H9 (cell line): Measurements from ENCODE around the gene ST6GALNAC3. TPM values are rescaled to one million over a fixed set of nuclear protein-coding genes. Genes with fewer than 3 reads are reported as not detected.

ENCODE experiments used
- DNase-seq: peaks from one replicate; pipeline ENCODE4 v3.0.0-alpha.2; 2017
- H2AFZ ChIP-seq: one replicate; pipeline ENCODE4 v1.6.1; 2013; ENCODE audit warnings: mild to moderate bottlenecking, low read length, control low read depth, moderate library complexity
- H2AK5ac ChIP-seq: 2 replicates; pipeline ENCODE4 v1.6.1; 2013; ENCODE audit warnings: low read length, control low read depth, mixed read lengths; ENCODE audit not compliant: insufficient read length
- H2BK120ac ChIP-seq: one replicate; pipeline ENCODE4 v1.6.1; 2013; ENCODE audit warnings: low read depth, mild to moderate bottlenecking, low read length, control low read depth, inconsistent platforms; ENCODE audit not compliant: poor library complexity, severe bottlenecking
- H2BK12ac ChIP-seq: 2 replicates; pipeline ENCODE4 v1.6.1; 2013; ENCODE audit warnings: low read length, control low read depth, mixed read lengths, low read depth; ENCODE audit not compliant: insufficient read length
- H2BK15ac ChIP-seq: 2 replicates; pipeline ENCODE4 v1.6.1; 2013; ENCODE audit warnings: low read depth, low read length, control low read depth
- H2BK20ac ChIP-seq: one replicate; pipeline ENCODE4 v1.6.1; 2013; ENCODE audit warnings: low read depth, mild to moderate bottlenecking, low read length, control low read depth, inconsistent platforms; ENCODE audit not compliant: poor library complexity, severe bottlenecking
- H2BK5ac ChIP-seq: 2 replicates; pipeline ENCODE4 v1.6.1; 2013; ENCODE audit warnings: low read length, control low read depth, mixed read lengths; ENCODE audit not compliant: insufficient read length
- H3K14ac ChIP-seq: 2 replicates; pipeline ENCODE4 v1.6.1; 2013; ENCODE audit warnings: low read length, control low read depth; ENCODE audit not compliant: insufficient read depth
- H3K18ac ChIP-seq: 2 replicates; pipeline ENCODE4 v1.6.1; 2013; ENCODE audit warnings: low read depth, mild to moderate bottlenecking, mixed read lengths, low read length, control low read depth; ENCODE audit not compliant: insufficient read length
- H3K23ac ChIP-seq: 2 replicates; pipeline ENCODE4 v1.6.1; 2013; ENCODE audit warnings: low read length, control low read depth, mixed read lengths, low read depth; ENCODE audit not compliant: insufficient read length
- H3K23me2 ChIP-seq: 2 replicates; pipeline ENCODE4 v1.6.1; 2013; ENCODE audit warnings: low read depth, mild to moderate bottlenecking, mixed read lengths, low read length, control low read depth; ENCODE audit not compliant: insufficient read length, poor library complexity, severe bottlenecking
- H3K27ac ChIP-seq: 2 replicates; pipeline ENCODE4 v1.5.1; 2013; ENCODE audit warnings: low read length, control low read depth, mixed read lengths, low read depth; ENCODE audit not compliant: insufficient read length
- H3K27me3 ChIP-seq: 2 replicates; pipeline ENCODE4 v1.6.1; 2013; ENCODE audit warnings: low read length, control low read depth, inconsistent platforms; ENCODE audit not compliant: insufficient read depth
- H3K4ac ChIP-seq: 2 replicates; pipeline ENCODE4 v1.6.1; 2013; ENCODE audit warnings: low read depth, mild to moderate bottlenecking, control low read depth, inconsistent platforms, low read length, moderate library complexity
- H3K4me1 ChIP-seq: 2 replicates; pipeline ENCODE4 v1.6.1; 2013; ENCODE audit warnings: low read length, control low read depth, inconsistent platforms; ENCODE audit not compliant: insufficient read depth
- H3K4me2 ChIP-seq: 2 replicates; pipeline ENCODE4 v1.6.1; 2013; ENCODE audit warnings: low read length, control low read depth, mixed read lengths; ENCODE audit not compliant: insufficient read length, insufficient read depth
- H3K56ac ChIP-seq: 2 replicates; pipeline ENCODE4 v1.6.1; 2013; ENCODE audit warnings: low read depth, mild to moderate bottlenecking, mixed read lengths, low read length, control low read depth; ENCODE audit not compliant: insufficient read length
- H3K79me1 ChIP-seq: 2 replicates; pipeline ENCODE4 v1.6.1; 2013; ENCODE audit warnings: low read depth, mild to moderate bottlenecking, moderate library complexity, low read length, control low read depth, inconsistent platforms; ENCODE audit not compliant: insufficient read depth, poor library complexity, severe bottlenecking
- H3K79me2 ChIP-seq: 2 replicates; pipeline ENCODE4 v1.6.1; 2013; ENCODE audit warnings: low read length, control low read depth, inconsistent platforms; ENCODE audit not compliant: insufficient read depth
- H3K9ac ChIP-seq: 2 replicates; pipeline ENCODE4 v1.6.1; 2013; ENCODE audit warnings: low read length, control low read depth, mixed read lengths; ENCODE audit not compliant: insufficient read length; ENCODE audit errors: extremely low read depth
- H3K9me3 ChIP-seq: one replicate; pipeline ENCODE4 v1.6.1; 2013; ENCODE audit warnings: low read depth, low read length, inconsistent platforms; ENCODE audit not compliant: control insufficient read depth
- H3T11ph ChIP-seq: one replicate; pipeline ENCODE4 v1.6.1; 2013; ENCODE audit warnings: mild to moderate bottlenecking, low read length, control low read depth, inconsistent platforms
- H4K20me1 ChIP-seq: one replicate; pipeline ENCODE4 v1.6.1; 2013; ENCODE audit not compliant: control insufficient read depth, insufficient read length, insufficient read depth
- H4K5ac ChIP-seq: 2 replicates; pipeline ENCODE4 v1.6.1; 2013; ENCODE audit warnings: low read depth, mild to moderate bottlenecking, mixed read lengths, low read length, control low read depth; ENCODE audit not compliant: insufficient read length
- H4K8ac ChIP-seq: replicated peaks from 2 replicates; pipeline ENCODE4 v1.6.1; 2013; ENCODE audit warnings: low read length, control low read depth, mixed read lengths, low read depth; ENCODE audit not compliant: insufficient read length
- H4K91ac ChIP-seq: 2 replicates; pipeline ENCODE4 v1.6.1; 2013; ENCODE audit warnings: low read depth, mild to moderate bottlenecking, moderate library complexity, mixed read lengths, low read length, control low read depth; ENCODE audit not compliant: insufficient read length
- H3K27ac Mint-ChIP-seq, 3 experiments: 2 replicates in 2 of 3; 3 replicates in 1 of 3; pipeline ENCODE4 v1.8.0; 2020 to 2021; ENCODE audit warnings: mixed read lengths in 3 of 3, mild to moderate bottlenecking in 1 of 3, moderate library complexity in 1 of 3
- H3K27me3 Mint-ChIP-seq: 2 replicates; pipeline ENCODE4 v1.8.0; 2021; ENCODE audit warnings: low read depth, mild to moderate bottlenecking, moderate library complexity, mixed read lengths
- H3K36me3 Mint-ChIP-seq, 3 experiments: 2 replicates in 2 of 3; 3 replicates in 1 of 3; pipeline ENCODE4 v1.8.0; 2020 to 2021; ENCODE audit warnings: low read depth in 3 of 3, mixed read lengths in 3 of 3; ENCODE audit not compliant: insufficient read depth in 1 of 3
- H3K4me1 Mint-ChIP-seq, 2 experiments: 2 replicates each; pipeline ENCODE4 v1.8.0; 2020; ENCODE audit warnings: mixed read lengths in 2 of 2
- H3K4me3 Mint-ChIP-seq, 2 experiments: 2 replicates in 1 of 2; 3 replicates in 1 of 2; pipeline ENCODE4 v1.8.0; 2020 to 2021; ENCODE audit warnings: mild to moderate bottlenecking in 2 of 2, mixed read lengths in 2 of 2, moderate library complexity in 1 of 2
- H3K9me3 Mint-ChIP-seq, 2 experiments: 2 replicates in 1 of 2; 3 replicates in 1 of 2; pipeline ENCODE4 v1.8.0; 2020; ENCODE audit warnings: mild to moderate bottlenecking in 2 of 2, mixed read lengths in 2 of 2, moderate library complexity in 1 of 2
- CTCF ChIP-seq: fragments of 200-600 bp; sonication (generic); conservative IDR thresholded peaks from 3 replicates; pipeline ENCODE4 v1.8.0; 2021; ENCODE audit warnings: antibody characterized with exemption, mild to moderate bottlenecking
- WGBS: extraction: QIAGEN DNeasy Blood & Tissue Kit; methylation state at CpG from one replicate; pipeline ENCODE4 v1.1.7; 2013; ENCODE audit warnings: missing lambda C conversion rate, low lambda C conversion rate, mixed read lengths; ENCODE audit not compliant: insufficient read length; ENCODE audit errors: extremely low coverage; 5-methylcytosine and 5-hydroxymethylcytosine counted together
- total RNA-seq: library from RNA; stranded (reverse); gene quantifications from 2 replicates; pipeline ENCODE4 v1.2.1, GENCODE V29; 2021

ST6GALNAC3 gene
- total RNA-seq, 1 experiment from 2014 or later = 11.2 TPM

- Histone ChIP-seq H2BK12ac (no peak overlapping the region), H3K14ac (no peak overlapping the region), H4K91ac (no peak overlapping the region), H3K9me3 (no peaks in the 10 kb centered on the region), H4K20me1 (no peaks in the 10 kb centered on the region), H3K4me2 (no peak overlapping the region), H3K9ac (no peak overlapping the region), H2AFZ (no peak overlapping the region), H4K5ac (no peak overlapping the region), H2BK5ac (no peak overlapping the region), H3K56ac (no peak overlapping the region), H3K23ac (no peak overlapping the region), H4K8ac (no peak overlapping the region), H3K27me3 (no peaks in the 10 kb centered on the region), H2BK20ac (no peak overlapping the region), H3K4me1 (no peaks in the 10 kb centered on the region), H3K79me1 (no peaks in the 10 kb centered on the region), H3K23me2 (no peaks in the 10 kb centered on the region), H2BK120ac (no peak overlapping the region), H3T11ph (no peak overlapping the region), H3K4ac (no peak overlapping the region), H2BK15ac (no peak overlapping the region), H3K18ac (no peak overlapping the region), H3K27ac (no peak overlapping the region), H2AK5ac (no peak overlapping the region), H3K79me2 (no peaks in the 10 kb centered on the region)
- Mint-ChIP-seq H3K36me3 (no peaks in the 10 kb centered on the region; a peak in 1 of 7 replicates), H3K27me3 (no peaks in the 10 kb centered on the region), H3K4me3 (peak overlapping the region in 1 of 2 experiments; percentile 5; a peak in 1 of 5 replicates), H3K9me3 (no peaks in the 10 kb centered on the region; a peak in 1 of 5 replicates), H3K27ac (peak overlapping the region in 1 of 3 experiments; percentile 15; a peak in 1 of 7 replicates), H3K4me1 (peaks cover 4 to 18% of the 10 kb centered on the region in 2 experiments)
- no peak for TF ChIP-seq CTCF
- no peak for DNase-seq
- WGBS = no CpG with 5 or more reads among the region's 5 CpGs
Observed at GRCh38 chr1:76352741-76353435, 278.3 kb downstream of the ST6GALNAC3 start.
